WTC11 (cell line): ENCODE results near the gene GSTP1. TPM values are rescaled to one million over a fixed set of nuclear protein-coding genes. Genes with fewer than 3 reads are reported as not detected.

Experiments
- ATAC-seq: fragments of 200-7000 bp; cut with Tn5 transposase; 2 replicates; pipeline ENCODE4 v1.10.0; 2021; ENCODE audit warnings: mild to moderate bottlenecking, moderate library complexity
- CTCF ChIA-PET: fragments of 300-600 bp; sonication (Branson Sonifier 250); formaldehyde crosslinking; loops from one replicate; lab custom pipeline; 2021; ENCODE audit warnings: antibody characterized with exemption; lab: Charles Lee
- POLR2A ChIA-PET: fragments of 350-600 bp; sonication (Branson Sonifier 250); formaldehyde crosslinking; loops from one replicate; lab custom pipeline; 2021; ENCODE audit warnings: antibody characterized with exemption; lab: Charles Lee
- DNase-seq: peaks from one replicate; pipeline ENCODE4 v3.0.0; 2021; ENCODE audit warnings: low spot score
- H3K27ac Mint-ChIP-seq: 2 replicates; pipeline ENCODE4 v1.8.0; 2021; ENCODE audit warnings: mixed read lengths
- H3K27me3 Mint-ChIP-seq: 2 replicates; pipeline ENCODE4 v1.8.0; 2021; ENCODE audit warnings: low read depth, mild to moderate bottlenecking, moderate library complexity, mixed read lengths
- H3K36me3 Mint-ChIP-seq: 2 replicates; pipeline ENCODE4 v1.8.0; 2021; ENCODE audit warnings: mixed read lengths
- H3K4me1 Mint-ChIP-seq: 2 replicates; pipeline ENCODE4 v1.8.0; 2022; ENCODE audit warnings: mixed read lengths
- H3K4me3 Mint-ChIP-seq: 2 replicates; pipeline ENCODE4 v1.8.0; 2021; ENCODE audit warnings: mild to moderate bottlenecking, moderate library complexity, mixed read lengths
- H3K9me3 Mint-ChIP-seq: 2 replicates; pipeline ENCODE4 v1.8.0; 2021; ENCODE audit warnings: mixed read lengths
- AR ChIP-seq: fragments of 250-450 bp; sonication (Bioruptor Pico); IDR thresholded peaks from 2 replicates; pipeline ENCODE4 v1.9.0; 2021; ENCODE audit warnings: mild to moderate bottlenecking
- ERG ChIP-seq: fragments of 250-450 bp; sonication (Bioruptor Pico); IDR thresholded peaks from 2 replicates; pipeline ENCODE4 v1.8.0; 2021; ENCODE audit warnings: mild to moderate bottlenecking
- ESRRA ChIP-seq: sonication (generic); formaldehyde crosslinking; IDR thresholded peaks from 2 replicates; pipeline ENCODE4 v1.8.1; 2022; ENCODE audit warnings: mild to moderate bottlenecking, missing genetic modification reagents, borderline replicate concordance
- FOXK1 ChIP-seq: sonication (generic); formaldehyde crosslinking; IDR thresholded peaks from 2 replicates; pipeline ENCODE4 v1.8.0; 2022; ENCODE audit warnings: mild to moderate bottlenecking, moderate library complexity, missing genetic modification reagents
- GABPB1 ChIP-seq: sonication (generic); formaldehyde crosslinking; IDR thresholded peaks from 2 replicates; pipeline ENCODE4 v1.8.1; 2023; ENCODE audit warnings: mild to moderate bottlenecking, missing genetic modification reagents
- HMGA2 ChIP-seq: fragments of 250-450 bp; sonication (Bioruptor Pico); IDR thresholded peaks from 2 replicates; pipeline ENCODE4 v1.4.0; 2021; ENCODE audit warnings: mild to moderate bottlenecking, moderate library complexity
- JAZF1 ChIP-seq: fragments of 250-450 bp; sonication (Bioruptor Pico); IDR thresholded peaks from 2 replicates; pipeline ENCODE4 v1.9.0; 2021; ENCODE audit warnings: moderate library complexity, mild to moderate bottlenecking, inconsistent platforms
- NR3C1 ChIP-seq: sonication (generic); formaldehyde crosslinking; conservative IDR thresholded peaks from 2 replicates; pipeline ENCODE4 v1.8.1; 2023; ENCODE audit warnings: low read depth, mild to moderate bottlenecking, missing genetic modification reagents
- PREB ChIP-seq: sonication (generic); formaldehyde crosslinking; IDR thresholded peaks from 2 replicates; pipeline ENCODE4 v1.8.1; 2022; ENCODE audit warnings: mild to moderate bottlenecking, missing genetic modification reagents, moderate library complexity, borderline replicate concordance
- RORB ChIP-seq: fragments of 250-450 bp; sonication (Bioruptor Pico); IDR thresholded peaks from 2 replicates; pipeline ENCODE4 v1.9.0; 2021; ENCODE audit warnings: mild to moderate bottlenecking
- STAT6 ChIP-seq: sonication (generic); formaldehyde crosslinking; conservative IDR thresholded peaks from 2 replicates; pipeline ENCODE4 v1.8.1; 2023; ENCODE audit warnings: mild to moderate bottlenecking, low read depth, missing genetic modification reagents, moderate library complexity
- ZMAT4 ChIP-seq: fragments of 250-450 bp; sonication (Bioruptor Pico); IDR thresholded peaks from 2 replicates; pipeline ENCODE4 v1.9.0; 2021; ENCODE audit warnings: mild to moderate bottlenecking
- ZNF121 ChIP-seq: sonication (generic); formaldehyde crosslinking; IDR thresholded peaks from 2 replicates; pipeline ENCODE4 v1.8.0; 2023; ENCODE audit warnings: missing genetic modification reagents
- ZNF138 ChIP-seq: sonication (generic); formaldehyde crosslinking; conservative IDR thresholded peaks from 2 replicates; pipeline ENCODE4 v1.8.1; 2022; ENCODE audit warnings: mild to moderate bottlenecking, moderate library complexity, missing genetic modification reagents
- ZNF219 ChIP-seq: sonication (generic); formaldehyde crosslinking; IDR thresholded peaks from 2 replicates; pipeline ENCODE4 v1.8.0; 2023; ENCODE audit warnings: missing genetic modification reagents, mild to moderate bottlenecking, borderline replicate concordance
- ZNF263 ChIP-seq: sonication (generic); formaldehyde crosslinking; IDR thresholded peaks from 2 replicates; pipeline ENCODE4 v1.8.1; 2022; ENCODE audit warnings: low read depth, mild to moderate bottlenecking, moderate library complexity, missing genetic modification reagents
- ZNF281 ChIP-seq: sonication (generic); formaldehyde crosslinking; IDR thresholded peaks from 2 replicates; pipeline ENCODE4 v1.8.0; 2023; ENCODE audit warnings: mild to moderate bottlenecking, missing genetic modification reagents
- total RNA-seq: library from RNA; stranded (reverse); gene quantifications from 3 replicates; pipeline ENCODE4 v1.2.3, GENCODE V29; 2021

GSTP1 gene
- total RNA-seq, 1 experiment from 2014 or later: 1,452 TPM

- TF ChIP-seq STAT6 (CRISPR knock-in tag) (no peak), JAZF1 (CRISPR knock-in tag) (no peak)
Measured at GRCh38 chr11:67538823-67539505, 44.6 kb upstream of the GSTP1 start (continued).

- Mint-ChIP-seq H3K9me3 (peaks cover 24% of the 10 kb centered on the region), H3K4me3 (no peak overlapping the region), H3K27ac (no peak overlapping the region), H3K4me1 (peaks cover 6% of the 10 kb centered on the region), H3K36me3 (peaks cover 7% of the 10 kb centered on the region), H3K27me3 (peaks cover 14% of the 10 kb centered on the region)
- CTCF ChIA-PET: interaction anchor here (0.6 kb wide), 1 partner anchor 164 kb away, joined by 4 read pairs; no protein-coding TSS in a partner anchor
- POLR2A ChIA-PET: no interaction called here
- ATAC-seq (no peak), DNase-seq (no peak)
- no peak for TF ChIP-seq JAZF1 (CRISPR knock-in tag)
- TF ChIP-seq ZNF121 (CRISPR knock-in tag): no peak
- no peak for TF ChIP-seq ZMAT4 (CRISPR knock-in tag)
- TF ChIP-seq AR (CRISPR knock-in tag): no peak
- TF ChIP-seq ERG (CRISPR knock-in tag): no peak
- no peak for TF ChIP-seq ESRRA (CRISPR knock-in tag)
- no peak for TF ChIP-seq NR3C1 (CRISPR knock-in tag)
- no peak for TF ChIP-seq ZNF219 (CRISPR knock-in tag)
Measured at GRCh38 chr11:67539550-67539949, 44.1 kb upstream of the GSTP1 start.

- POLR2A ChIA-PET: no interaction called here
- Mint-ChIP-seq H3K36me3 (peaks cover 3% of the 10 kb centered on the region; the same call in 1 of the 2 replicates), H3K4me3 (no peak overlapping the region), H3K27me3 (peaks cover 11% of the 10 kb centered on the region), H3K9me3 (peaks cover 14% of the 10 kb centered on the region), H3K27ac (no peak overlapping the region), H3K4me1 (peaks cover 6% of the 10 kb centered on the region)
- TF ChIP-seq GABPB1 (CRISPR knock-in tag): no peak
- peak; percentile 79 for TF ChIP-seq ZNF121 (CRISPR knock-in tag)
- DNase-seq (no peak), ATAC-seq (peak; percentile 44)
- CTCF ChIA-PET: interaction anchor here (1.0 to 2.9 kb wide), 5 partner anchors 11 to 73 kb away, joined by 3 to 13 read pairs (median 6); no protein-coding TSS in a partner anchor
Measured at GRCh38 chr11:67541198-67541597, 42.4 kb upstream of the GSTP1 start.

GRCh38 chr11:67542169-67542568, 41.4 kb upstream of the GSTP1 start:
- Mint-ChIP-seq H3K27me3 (peaks cover 8% of the 10 kb centered on the region), H3K36me3 (0 out of 2 replicates have a peak, but pooled peaks cover 3% of the 10 kb centered on the region), H3K9me3 (peaks cover 12% of the 10 kb centered on the region), H3K27ac (no peak overlapping the region), H3K4me1 (peaks cover 6% of the 10 kb centered on the region), H3K4me3 (no peak overlapping the region)
- ATAC-seq: no peak
- CTCF ChIA-PET: interaction anchor here (0.8 to 2.9 kb wide), 6 partner anchors 12 to 103 kb away, joined by 3 to 13 read pairs (median 4); no protein-coding TSS in a partner anchor
- POLR2A ChIA-PET: no interaction called here
- DNase-seq: no peak
- TF ChIP-seq ZNF263 (CRISPR knock-in tag) (no peak), FOXK1 (CRISPR knock-in tag) (no peak), PREB (CRISPR knock-in tag) (no peak), HMGA2 (CRISPR knock-in tag) (no peak), RORB (no peak), ZNF281 (CRISPR knock-in tag) (no peak), ZMAT4 (CRISPR knock-in tag) (no peak), ZNF138 (CRISPR knock-in tag) (no peak)
